Caco-2 (cell line): Measurements from ENCODE around the gene MAP3K9. TPM values are rescaled to one million over a fixed set of nuclear protein-coding genes. Genes with fewer than 3 reads are reported as not detected.

Experiments used
- BruUV-seq: library from RNA; stranded (reverse); fragments of 400-500 nt; replicated peaks from 2 replicates; lab custom pipeline; 2021; lab: Mats Ljungman, UMichigan
- CTCF ChIA-PET: fragments of 300-600 bp; sonication (Branson Sonifier 250); formaldehyde crosslinking; loops from one replicate; lab custom pipeline; 2022; ENCODE audit warnings: antibody characterized with exemption; lab: Charles Lee
- POLR2A ChIA-PET: fragments of 300-600 bp; sonication (Branson Sonifier 250); formaldehyde crosslinking; loops from one replicate; lab custom pipeline; 2022; ENCODE audit warnings: antibody characterized with exemption; lab: Charles Lee
- DNase-seq, 2 experiments: peaks; one replicate each; pipeline versions ENCODE4 v3.0.0 to v3.0.0-alpha.2; 2020 to 2022
- H3K27me3 ChIP-seq: replicated peaks from 2 replicates; pipeline ENCODE4 v1.6.0; 2011; ENCODE audit warnings: low read length; ENCODE audit not compliant: control insufficient read depth, insufficient read depth
- H3K36me3 ChIP-seq: 2 replicates; pipeline ENCODE4 v1.5.1; 2011; ENCODE audit warnings: low read length; ENCODE audit not compliant: control insufficient read depth, insufficient read depth
- H3K4me1 ChIP-seq: fragments of 250-450 bp; sonication (Bioruptor Pico); 2 replicates; pipeline ENCODE4 v1.5.1; 2020; ENCODE audit warnings: mild to moderate bottlenecking
- H3K4me3 ChIP-seq: 2 replicates; pipeline ENCODE4 v1.5.1; 2011; ENCODE audit warnings: low read depth, mild to moderate bottlenecking, control low read depth, low read length
- H3K9me3 ChIP-seq: fragments of 250-450 bp; sonication (Bioruptor Pico); 2 replicates; pipeline ENCODE4 v1.5.1; 2020; ENCODE audit warnings: mild to moderate bottlenecking, moderate library complexity
- H3K27ac Mint-ChIP-seq: one replicate; pipeline ENCODE4 v1.8.0; 2022; ENCODE audit warnings: mixed read lengths; ENCODE audit not compliant: unreplicated experiment
- H3K27me3 Mint-ChIP-seq: one replicate; pipeline ENCODE4 v1.8.0; 2022; ENCODE audit warnings: mixed read lengths; ENCODE audit not compliant: insufficient read depth, unreplicated experiment
- H3K36me3 Mint-ChIP-seq: one replicate; pipeline ENCODE4 v1.8.0; 2022; ENCODE audit warnings: mild to moderate bottlenecking, mixed read lengths; ENCODE audit not compliant: insufficient read depth, unreplicated experiment
- H3K4me1 Mint-ChIP-seq: one replicate; pipeline ENCODE4 v1.8.0; 2022; ENCODE audit warnings: low read depth, mixed read lengths; ENCODE audit not compliant: unreplicated experiment
- H3K4me3 Mint-ChIP-seq: one replicate; pipeline ENCODE4 v1.8.0; 2022; ENCODE audit warnings: mild to moderate bottlenecking, moderate library complexity, mixed read lengths; ENCODE audit not compliant: unreplicated experiment
- H3K9me3 Mint-ChIP-seq: one replicate; pipeline ENCODE4 v1.8.0; 2022; ENCODE audit warnings: mixed read lengths; ENCODE audit not compliant: unreplicated experiment
- intact Hi-C: fragments of 100-400 bp; cut with micrococcal nuclease; formaldehyde crosslinking; loops from one replicate; pipeline ENCODE4 v1.10.0; 2022; ENCODE audit not compliant: unreplicated experiment
- total RNA-seq: library from RNA; stranded (reverse); gene quantifications from 2 replicates; pipeline ENCODE4 v1.2.3, GENCODE V29; 2022
- TF ChIP-seq, protein P1 (sequence below), 2 experiments: fragments of 200-600 bp in 1 of 2; IDR thresholded peaks; 1 replicate in 1 of 2; 2 replicates in 1 of 2; pipeline versions ENCODE4 v1.5.1 to v1.8.0; 2011 to 2022; ENCODE audit warnings: antibody characterized with exemption in 1 of 2, control low read depth in 1 of 2, inconsistent platforms in 1 of 2, low read depth in 1 of 2, low read length in 1 of 2, mild to moderate bottlenecking in 1 of 2, moderate library complexity in 1 of 2; ENCODE audit not compliant: insufficient read depth in 1 of 2, severe bottlenecking in 1 of 2, unreplicated experiment in 1 of 2

The MAP3K9 gene
- total RNA-seq, 1 experiment from 2014 or later: 19.5 TPM

DNA sequence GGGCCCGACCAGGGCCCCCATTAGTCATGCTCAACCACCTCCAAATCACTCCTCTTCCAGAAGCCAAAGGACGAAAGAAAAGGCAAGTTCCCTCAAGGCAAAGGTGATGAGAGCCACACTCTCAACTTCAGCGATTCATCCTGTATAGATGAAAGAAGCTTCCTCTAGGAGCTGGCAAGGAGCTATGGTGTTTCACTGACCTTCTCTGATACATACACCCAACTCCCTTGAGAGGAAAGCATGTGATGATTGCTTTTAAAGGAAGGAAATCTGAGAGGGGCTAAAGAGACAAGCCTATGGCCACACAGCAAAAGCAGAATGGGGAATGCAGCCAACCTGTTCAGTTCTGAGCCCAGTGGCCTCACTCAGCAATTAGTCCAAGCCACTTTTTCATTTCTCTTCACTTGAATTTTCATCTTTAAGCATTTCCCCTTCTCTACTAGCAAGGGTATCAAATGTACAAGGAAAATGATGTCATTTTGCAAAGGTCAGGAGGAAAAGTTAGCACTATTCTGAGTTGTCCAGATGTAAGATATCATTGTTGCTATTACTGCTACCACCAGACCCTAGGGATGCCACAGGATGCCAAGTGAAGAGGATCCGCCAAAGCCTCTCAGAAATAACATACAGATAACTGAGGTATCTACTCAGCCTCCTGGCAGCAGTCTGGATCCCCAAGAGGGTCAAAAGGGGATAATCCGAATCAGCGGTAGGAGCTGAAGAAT lies 82.5 kb downstream of the MAP3K9 start:
- POLR2A ChIA-PET: no interaction called here

DNA sequence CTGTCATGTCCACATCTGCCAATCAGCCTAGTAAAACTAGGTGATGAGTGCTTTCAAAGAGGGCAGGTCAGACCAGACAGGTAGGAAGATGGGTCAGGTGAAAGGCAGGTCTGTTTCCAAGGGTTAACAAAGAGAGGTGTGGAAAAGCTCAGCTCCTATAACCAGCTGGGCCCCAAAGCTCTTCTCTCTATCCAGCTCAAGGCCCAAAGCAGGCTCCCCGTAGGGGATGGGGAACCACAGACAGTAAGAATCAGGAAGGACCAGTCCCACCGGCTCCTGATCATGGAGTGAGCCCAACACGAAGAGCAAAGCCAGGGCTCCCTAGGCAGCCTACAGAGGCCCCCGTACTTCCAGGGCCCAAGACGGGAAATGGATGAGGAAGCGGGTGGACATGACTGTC lies 84.4 kb downstream of the MAP3K9 start:
- DNase-seq: no peak
- Mint-ChIP-seq H3K36me3 (peaks cover 30% of the 10 kb centered on the region), H3K27me3 (no peaks in the 10 kb centered on the region), H3K4me3 (no peak overlapping the region), H3K27ac (no peak overlapping the region), H3K9me3 (no peaks in the 10 kb centered on the region), H3K4me1 (peaks cover 14% of the 10 kb centered on the region)
- Histone ChIP-seq H3K36me3 (0 out of 2 replicates have a peak, but pooled peaks cover 1% of the 10 kb centered on the region), H3K4me3 (no peak overlapping the region), H3K4me1 (peaks cover 4% of the 10 kb centered on the region; the same call in 1 of the 2 replicates), H3K9me3 (no peaks in the 10 kb centered on the region), H3K27me3 (no peaks in the 10 kb centered on the region)
- TF ChIP-seq, protein P1, sequence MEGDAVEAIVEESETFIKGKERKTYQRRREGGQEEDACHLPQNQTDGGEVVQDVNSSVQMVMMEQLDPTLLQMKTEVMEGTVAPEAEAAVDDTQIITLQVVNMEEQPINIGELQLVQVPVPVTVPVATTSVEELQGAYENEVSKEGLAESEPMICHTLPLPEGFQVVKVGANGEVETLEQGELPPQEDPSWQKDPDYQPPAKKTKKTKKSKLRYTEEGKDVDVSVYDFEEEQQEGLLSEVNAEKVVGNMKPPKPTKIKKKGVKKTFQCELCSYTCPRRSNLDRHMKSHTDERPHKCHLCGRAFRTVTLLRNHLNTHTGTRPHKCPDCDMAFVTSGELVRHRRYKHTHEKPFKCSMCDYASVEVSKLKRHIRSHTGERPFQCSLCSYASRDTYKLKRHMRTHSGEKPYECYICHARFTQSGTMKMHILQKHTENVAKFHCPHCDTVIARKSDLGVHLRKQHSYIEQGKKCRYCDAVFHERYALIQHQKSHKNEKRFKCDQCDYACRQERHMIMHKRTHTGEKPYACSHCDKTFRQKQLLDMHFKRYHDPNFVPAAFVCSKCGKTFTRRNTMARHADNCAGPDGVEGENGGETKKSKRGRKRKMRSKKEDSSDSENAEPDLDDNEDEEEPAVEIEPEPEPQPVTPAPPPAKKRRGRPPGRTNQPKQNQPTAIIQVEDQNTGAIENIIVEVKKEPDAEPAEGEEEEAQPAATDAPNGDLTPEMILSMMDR (IDR thresholded peaks at IDR 0.05; ENCODE audit: insufficient read depth in 1 of 2, low read depth in 1 of 2, low read length in 1 of 2, severe bottlenecking in 1 of 2, unreplicated experiment in 1 of 2): no peak
- POLR2A ChIA-PET: no interaction called here
- CTCF ChIA-PET: no interaction called here
- BruUV-seq: no TSS peak
- intact Hi-C loops: no loop called here

More for the DNA sequence above, 82.5 kb downstream of the MAP3K9 start:
- Mint-ChIP-seq H3K4me1 (peaks cover 14% of the 10 kb centered on the region), H3K27ac (no peak overlapping the region), H3K4me3 (no peak overlapping the region), H3K27me3 (no peaks in the 10 kb centered on the region), H3K9me3 (no peaks in the 10 kb centered on the region), H3K36me3 (peaks cover 32% of the 10 kb centered on the region)
- intact Hi-C loops: no loop called here
- DNase-seq: no peak
- Histone ChIP-seq H3K4me1 (no peaks in the 10 kb centered on the region), H3K4me3 (no peak overlapping the region), H3K27me3 (no peaks in the 10 kb centered on the region), H3K9me3 (no peaks in the 10 kb centered on the region), H3K36me3 (peaks cover 1% of the 10 kb centered on the region; the same call in 1 of the 2 replicates)
- CTCF ChIA-PET: no interaction called here
- no TSS peak for BruUV-seq
- TF ChIP-seq, protein P1 (IDR thresholded peaks at IDR 0.05; ENCODE audit: insufficient read depth in 1 of 2, low read depth in 1 of 2, low read length in 1 of 2, severe bottlenecking in 1 of 2, unreplicated experiment in 1 of 2): no peak

DNA sequence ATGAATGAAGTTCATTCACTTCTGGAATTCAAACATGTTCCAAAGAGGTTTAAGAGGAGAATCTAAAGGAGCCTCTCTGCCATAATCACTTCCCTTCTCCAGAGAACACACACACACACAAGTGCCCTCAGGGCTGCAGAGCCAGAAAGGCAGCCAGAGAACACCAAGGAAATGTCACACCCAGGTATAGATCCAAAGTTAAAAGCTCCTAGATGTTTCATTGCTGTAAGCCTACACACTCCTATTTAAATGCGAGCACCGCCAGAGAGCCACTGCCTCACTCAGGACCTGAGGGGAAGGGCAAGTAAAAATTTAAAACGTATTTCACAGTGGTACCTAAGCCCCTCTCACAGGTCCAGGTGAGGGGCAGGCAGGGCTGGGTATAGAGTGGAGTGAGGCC lies 85.2 kb downstream of the MAP3K9 start:
- no peaks in the 10 kb centered on the region for H3K27me3 Mint-ChIP-seq
- CTCF ChIA-PET: no interaction called here
- POLR2A ChIA-PET: no interaction called here
- no peaks in the 10 kb centered on the region for H3K9me3 Mint-ChIP-seq
- intact Hi-C loops: no loop called here
- Histone ChIP-seq H3K4me3 (no peak overlapping the region), H3K27me3 (no peaks in the 10 kb centered on the region), H3K9me3 (no peaks in the 10 kb centered on the region), H3K4me1 (peaks cover 8% of the 10 kb centered on the region), H3K36me3 (0 out of 2 replicates have a peak, but pooled peaks cover 1% of the 10 kb centered on the region)
- TF ChIP-seq, protein P1 (IDR thresholded peaks at IDR 0.05; ENCODE audit: insufficient read depth in 1 of 2, low read depth in 1 of 2, low read length in 1 of 2, severe bottlenecking in 1 of 2, unreplicated experiment in 1 of 2): no peak
- no peak for DNase-seq
- no TSS peak for BruUV-seq
- no peak overlapping the region for H3K4me3 Mint-ChIP-seq
- peaks cover 25% of the 10 kb centered on the region for H3K36me3 Mint-ChIP-seq
- H3K4me1 Mint-ChIP-seq: peaks cover 14% of the 10 kb centered on the region
- no peak overlapping the region for H3K27ac Mint-ChIP-seq
